HG03196 (cell line): ENCODE data around the gene ADD3.

Source experiments
- ATAC-seq: cut with Tn5 transposase; IDR thresholded peaks from one replicate; pipeline ENCODE4 v1.9.1; 2021; ENCODE audit not compliant: unreplicated experiment

ADD3 gene

DNA sequence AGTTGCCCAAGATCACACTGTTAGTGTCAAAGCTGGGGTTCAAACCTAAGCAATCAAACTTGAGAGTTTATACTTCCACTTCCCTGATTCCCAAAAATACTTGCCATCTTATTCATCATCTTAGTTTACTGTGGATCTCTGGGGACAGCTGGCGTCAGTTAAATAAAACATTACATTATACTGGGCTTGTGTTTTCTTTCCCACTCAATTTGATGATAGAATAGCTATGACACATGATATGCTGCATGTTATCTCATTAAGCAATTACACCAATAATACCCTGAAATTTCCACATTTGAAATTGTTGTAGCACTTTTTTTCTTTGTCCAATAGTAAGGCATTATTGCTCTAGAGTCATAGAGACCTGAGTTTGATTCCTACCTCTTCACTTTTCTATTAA lies 136.7 kb downstream of the ADD3 start:
- no peak for ATAC-seq

- ATAC-seq = no peak
Measured at GRCh38 chr10:110147961-110148360, 140.2 kb downstream of the ADD3 start.

DNA sequence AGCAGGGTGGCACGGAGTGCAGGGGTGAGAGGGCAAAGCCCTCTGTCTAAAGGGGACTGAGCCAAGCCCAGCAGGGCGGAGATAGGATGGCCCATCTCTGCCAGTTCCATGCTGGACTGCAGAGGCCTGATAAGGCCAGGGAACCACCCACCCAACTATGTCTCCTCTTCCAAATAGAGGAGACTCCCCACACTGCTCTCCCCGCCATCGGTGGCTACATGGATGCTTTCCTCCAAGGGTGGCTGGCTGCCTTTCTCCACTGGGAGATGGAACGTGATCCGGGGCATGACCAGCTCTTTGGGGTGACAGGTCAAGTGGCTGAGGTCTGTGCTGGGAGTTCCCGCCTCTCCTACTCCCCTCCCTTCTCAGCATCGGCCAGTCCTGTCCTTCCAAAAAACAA lies 141.5 kb downstream of the ADD3 start:
- no peak for ATAC-seq

GRCh38 chr10:110150046-110150445 lies 142.3 kb downstream of the ADD3 start:
- no peak for ATAC-seq

- no peak for ATAC-seq
Measured at GRCh38 chr10:110150981-110151380, 143.2 kb downstream of the ADD3 start.

- ATAC-seq = no peak
Measured at GRCh38 chr10:110151467-110151866, 143.7 kb downstream of the ADD3 start.

DNA sequence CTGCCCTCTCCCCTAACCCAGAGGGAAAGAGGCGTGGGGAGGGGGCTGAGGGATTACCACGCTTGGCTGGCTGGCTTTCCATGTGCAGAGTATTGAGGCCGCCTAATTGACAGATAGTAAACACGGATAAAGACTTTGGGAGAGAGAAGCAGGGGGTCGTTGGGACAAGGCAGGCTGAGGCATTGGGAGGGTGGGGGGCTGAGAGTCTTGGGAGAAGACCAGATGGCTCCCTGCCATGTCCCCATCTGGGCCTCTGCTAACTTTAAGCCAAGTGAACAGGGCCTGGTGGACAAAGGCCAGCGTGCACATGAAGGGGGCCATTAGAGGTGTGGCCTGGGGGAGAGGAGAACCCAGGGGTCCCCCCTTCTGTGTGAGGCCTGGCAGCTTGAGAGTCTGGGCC lies 144.2 kb downstream of the ADD3 start:
- no peak for ATAC-seq

DNA sequence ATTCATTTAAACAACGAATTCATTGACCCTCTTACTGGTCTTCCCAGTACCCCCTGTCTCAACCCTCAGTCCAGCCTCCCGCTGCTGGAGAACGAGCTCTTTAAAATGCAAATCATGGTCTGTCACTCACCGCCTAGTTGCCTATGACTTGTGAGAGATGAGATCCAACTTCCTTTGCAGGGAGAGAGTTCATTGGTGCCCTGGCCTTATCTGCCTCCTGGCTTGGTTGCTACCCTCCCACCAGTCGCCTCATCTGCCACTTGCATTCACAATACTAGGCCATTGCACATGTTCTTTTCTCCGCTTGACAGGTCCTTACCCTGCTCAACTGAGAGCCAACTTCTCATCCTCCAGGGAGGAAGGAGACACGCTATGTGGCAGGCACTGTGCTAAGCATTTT lies 145.6 kb downstream of the ADD3 start:
- no peak for ATAC-seq

- ATAC-seq = no peak
Measured at GRCh38 chr10:110156046-110156445, 148.3 kb downstream of the ADD3 start.

GRCh38 chr10:110158051-110159005 lies 150.5 kb downstream of the ADD3 start:
- ATAC-seq = no peak

GRCh38 chr10:110160081-110160480 lies 152.3 kb downstream of the ADD3 start:
- ATAC-seq = no peak

DNA sequence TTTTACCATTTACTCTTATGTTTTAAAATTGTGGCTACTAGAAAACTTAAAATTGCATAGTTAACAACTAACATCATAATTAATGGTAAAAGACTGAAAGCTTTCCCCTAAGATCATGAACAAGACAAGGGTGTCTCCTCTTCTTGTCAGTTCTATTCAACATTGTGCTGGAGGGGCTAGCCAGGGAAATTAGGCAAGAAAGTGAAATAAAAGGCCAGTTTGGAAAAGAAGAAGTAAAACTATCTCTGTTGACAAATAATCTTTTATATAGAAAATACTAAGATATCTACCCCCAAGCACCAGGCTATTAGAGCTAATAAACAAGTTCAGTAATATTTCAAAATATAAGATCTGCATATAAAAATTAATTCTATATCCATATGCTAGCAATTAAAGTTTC lies 152.7 kb downstream of the ADD3 start:
- no peak for ATAC-seq

- ATAC-seq = no peak
Measured at GRCh38 chr10:110162741-110163145, 155.0 kb downstream of the ADD3 start.

DNA sequence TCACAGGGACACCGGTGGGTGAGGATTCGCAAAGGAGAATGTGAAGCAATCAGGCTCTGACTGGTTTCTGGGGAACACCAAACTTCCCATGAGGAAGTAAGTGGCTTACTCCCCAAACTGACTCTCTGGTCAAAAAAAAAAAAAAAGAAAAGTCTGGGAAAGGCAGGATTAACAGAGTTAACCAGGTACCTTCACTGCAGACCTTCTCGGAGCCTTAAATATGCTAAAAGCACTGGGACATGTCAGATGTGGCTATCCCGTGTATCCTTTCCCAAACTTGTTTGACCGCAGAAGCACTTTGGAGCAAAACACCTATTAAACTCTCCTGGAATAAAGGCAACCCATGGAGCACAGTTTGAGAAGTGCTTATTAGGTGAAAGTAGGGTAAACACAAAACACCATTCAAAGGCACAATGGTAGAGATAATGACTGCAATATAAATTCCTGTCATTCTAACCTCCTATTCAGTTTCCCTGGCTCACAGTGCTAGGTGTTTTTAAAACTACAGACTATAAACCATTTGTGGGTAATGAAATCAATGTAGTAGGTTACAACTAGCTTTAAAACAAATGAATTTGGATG lies 155.5 kb downstream of the ADD3 start:
- no peak for ATAC-seq

DNA sequence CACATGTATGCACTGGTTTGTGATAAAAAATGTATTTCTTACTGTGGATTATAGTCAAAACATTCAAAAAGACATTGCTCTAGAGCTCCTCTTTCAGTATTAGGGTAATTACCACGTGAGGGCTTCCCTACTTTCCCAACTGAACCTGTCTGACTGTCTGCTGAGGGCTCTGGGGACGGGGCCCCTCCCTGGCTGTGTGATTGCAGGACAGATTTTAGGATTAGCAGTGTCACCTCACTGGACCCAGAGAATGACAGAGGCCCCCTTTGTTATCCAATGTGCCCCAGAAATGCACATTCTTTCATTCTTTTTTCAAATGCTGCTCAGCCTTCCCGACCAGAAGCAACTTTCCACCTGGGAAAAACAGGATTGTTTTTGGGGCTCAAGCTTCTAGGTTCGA lies 156.1 kb downstream of the ADD3 start:
- no peak for ATAC-seq

GRCh38 chr10:110165239-110165638 lies 157.5 kb downstream of the ADD3 start:
- no peak for ATAC-seq

DNA sequence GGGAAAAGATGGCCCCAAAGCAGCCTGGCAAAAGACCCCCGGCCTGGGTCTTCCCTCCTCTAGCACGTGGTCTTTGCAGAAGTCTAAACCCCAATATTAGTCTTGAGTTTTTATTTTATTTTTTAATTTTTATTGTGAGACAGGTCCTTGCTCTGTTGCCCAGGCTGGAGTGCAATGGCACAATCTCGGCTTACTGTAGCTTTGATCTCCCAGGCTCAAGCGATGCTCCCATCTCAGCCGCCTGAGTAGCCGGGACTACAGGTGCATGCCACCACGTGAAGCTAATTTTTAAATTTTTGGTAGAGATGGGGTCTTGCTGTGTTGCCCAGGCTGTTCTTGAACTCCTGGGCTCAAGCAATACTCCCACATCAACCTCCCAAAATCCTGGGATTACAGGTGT lies 159.4 kb downstream of the ADD3 start:
- no peak for ATAC-seq

- peak; percentile 58 for ATAC-seq
Measured at GRCh38 chr10:110168601-110169481, 161.1 kb downstream of the ADD3 start.

DNA sequence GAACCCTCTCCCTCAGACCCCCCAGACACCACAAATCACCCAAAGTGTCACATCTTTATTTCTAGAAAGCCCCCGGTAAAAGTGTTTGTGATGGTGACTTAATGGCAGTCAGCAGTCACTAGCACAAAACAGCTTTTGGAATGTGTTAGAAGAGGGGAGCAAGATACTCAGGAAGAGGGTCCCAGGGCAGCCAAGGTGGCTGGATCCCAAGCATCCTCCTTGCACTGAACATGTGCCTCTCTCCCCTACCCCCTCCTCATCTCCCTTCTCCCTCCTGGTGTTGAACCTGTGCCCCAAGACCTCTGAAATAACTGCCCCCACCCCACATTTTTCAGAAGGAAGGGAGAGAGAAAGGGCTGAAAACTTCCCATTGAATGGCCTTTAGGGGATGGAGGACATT lies 161.8 kb downstream of the ADD3 start:
- no peak for ATAC-seq

- no peak for ATAC-seq
Measured at GRCh38 chr10:110170142-110170971, 162.6 kb downstream of the ADD3 start.

DNA sequence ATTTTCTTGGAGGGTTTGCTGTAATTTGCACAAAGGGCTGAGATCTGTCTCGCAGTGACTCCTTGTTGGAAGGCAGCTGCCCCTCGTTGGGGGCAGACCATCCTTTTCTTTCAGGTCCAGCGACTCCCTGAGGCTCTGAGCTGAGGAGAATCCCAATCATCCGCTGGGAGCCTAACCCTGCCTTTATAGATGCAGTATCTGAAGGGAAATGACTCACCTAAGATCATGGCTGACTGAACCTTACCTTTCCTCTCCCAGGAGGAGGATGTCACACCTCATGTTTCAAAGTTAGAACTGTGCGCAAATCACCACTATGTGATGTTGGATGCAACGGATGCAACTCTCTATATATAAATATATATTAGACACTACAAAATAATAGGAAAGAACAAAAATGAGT lies 163.2 kb downstream of the ADD3 start:
- ATAC-seq = no peak
